HCT116 (cell line): ENCODE results near the gene C2. TPM values are rescaled to one million over a fixed set of nuclear protein-coding genes. Genes with fewer than 3 reads are reported as not detected.

Experiments
- ATAC-seq: fragments of 200-7000 bp; cut with Tn5 transposase; 2 replicates; pipeline ENCODE4 v1.9.1; 2020; ENCODE audit warnings: mild to moderate bottlenecking, moderate library complexity
- BruUV-seq: library from RNA; stranded (reverse); fragments of 400-500 nt; replicated peaks from 2 replicates; lab custom pipeline; 2021; lab: Mats Ljungman, UMichigan
- CTCF ChIA-PET: fragments of 300-600 bp; sonication (Branson Sonifier 250); formaldehyde crosslinking; loops from one replicate; lab custom pipeline; 2021; ENCODE audit warnings: antibody characterized with exemption; lab: Charles Lee
- POLR2A ChIA-PET: fragments of 300-600, 350-600 bp; sonication (Branson Sonifier 250); formaldehyde crosslinking; loops from one replicate; lab custom pipeline; 2021; ENCODE audit warnings: antibody characterized with exemption; lab: Charles Lee
- RAD21 ChIA-PET, 2 experiments: fragments of 300-600 bp; sonication (Branson Sonifier 250); formaldehyde crosslinking; loops; one replicate each; lab custom pipeline; 2023; ENCODE audit warnings: low total read pairs in 2 of 2; ENCODE audit not compliant: uncharacterized antibody in 2 of 2, unreplicated experiment in 2 of 2, low non-redundant PET in 1 of 2; lab: Charles Lee
- DNase-seq: peaks from one replicate; pipeline ENCODE4 v3.0.0-alpha.2; 2010; ENCODE audit warnings: low read depth, low spot score
- H2AFZ ChIP-seq: fragments of 200-600 bp; shearing (Covaris generic), sonication (generic); 2 replicates; pipeline ENCODE4 v1.6.1; 2017; ENCODE audit warnings: low read depth, mixed run types, mixed read lengths, antibody characterized with exemption, low read length; ENCODE audit not compliant: poor library complexity, severe bottlenecking
- H3K27ac ChIP-seq: 2 replicates; pipeline ENCODE4 v1.5.1; 2012; ENCODE audit warnings: low read depth, low read length
- H3K27me3 ChIP-seq: fragments of 200-600 bp; sonication (generic); 2 replicates; pipeline ENCODE4 v1.6.1; 2016; ENCODE audit warnings: mixed run types, low read length, mixed read lengths; ENCODE audit not compliant: insufficient read depth
- H3K36me3 ChIP-seq, 2 experiments: fragments of 200-500 bp in 1 of 2; fragments of 200-600 bp in 1 of 2; sonication (Bioruptor generic) in 1 of 2; sonication (generic) in 1 of 2; 2 replicates each; pipeline versions ENCODE4 v1.5.1 to v1.6.1; 2014 to 2016; ENCODE audit warnings: low read length in 2 of 2, inconsistent platforms in 1 of 2, mixed read lengths in 1 of 2, mixed run types in 1 of 2; ENCODE audit not compliant: insufficient read depth in 2 of 2, control insufficient read depth in 1 of 2
- H3K4me1 ChIP-seq, 2 experiments: fragments of 200-600 bp in 1 of 2; sonication (generic) in 1 of 2; 2 replicates each; pipeline versions ENCODE4 v1.5.1 to v1.6.1; 2012 to 2017; ENCODE audit warnings: low read length in 2 of 2, inconsistent platforms in 1 of 2, mild to moderate bottlenecking in 1 of 2, mixed read lengths in 1 of 2, mixed run types in 1 of 2, moderate library complexity in 1 of 2; ENCODE audit not compliant: insufficient read depth in 2 of 2, control insufficient read depth in 1 of 2
- H3K4me2 ChIP-seq: fragments of 200-600 bp; sonication (generic); 2 replicates; pipeline ENCODE4 v1.6.1; 2017; ENCODE audit warnings: mixed run types, low read length, mixed read lengths
- H3K4me3 ChIP-seq, 2 experiments: fragments of 200-600 bp in 1 of 2; sonication (generic) in 1 of 2; replicated peaks in 1 of 2; 2 replicates each; pipeline ENCODE4 v1.5.1; 2011 to 2016; ENCODE audit warnings: low read length in 2 of 2, control low read depth in 1 of 2, low read depth in 1 of 2, mild to moderate bottlenecking in 1 of 2, mixed read lengths in 1 of 2, mixed run types in 1 of 2
- H3K79me2 ChIP-seq: fragments of 200-600 bp; sonication (generic); 2 replicates; pipeline ENCODE4 v1.6.1; 2017; ENCODE audit warnings: mild to moderate bottlenecking, mixed run types, low read length, moderate library complexity, mixed read lengths; ENCODE audit not compliant: insufficient read depth
- H3K9ac ChIP-seq: fragments of 200-600 bp; sonication (generic); 2 replicates; pipeline ENCODE4 v1.6.1; 2016; ENCODE audit warnings: low read length, mixed read lengths
- H3K9me2 ChIP-seq: fragments of 200-600 bp; sonication (generic), shearing (Covaris generic); 2 replicates; pipeline ENCODE4 v1.6.1; 2017; ENCODE audit warnings: mixed run types, mild to moderate bottlenecking, moderate library complexity; ENCODE audit not compliant: insufficient read depth
- H3K9me3 ChIP-seq, 2 experiments: fragments of 200-500 bp in 1 of 2; fragments of 200-600 bp in 1 of 2; sonication (Bioruptor generic) in 1 of 2; sonication (generic) in 1 of 2; 2 replicates each; pipeline ENCODE4 v1.6.1; 2014 to 2017; ENCODE audit warnings: low read length in 2 of 2, mixed read lengths in 2 of 2, inconsistent platforms in 1 of 2, low read depth in 1 of 2, mild to moderate bottlenecking in 1 of 2, mixed run types in 1 of 2, moderate library complexity in 1 of 2; ENCODE audit not compliant: control insufficient read depth in 1 of 2, insufficient read depth in 1 of 2
- H4K20me1 ChIP-seq: fragments of 200-600 bp; sonication (generic), shearing (Covaris generic); 2 replicates; pipeline ENCODE4 v1.6.1; 2017; ENCODE audit warnings: mixed run types, mild to moderate bottlenecking, moderate library complexity; ENCODE audit not compliant: insufficient read depth
- CBX3 ChIP-seq: IDR thresholded peaks from 2 replicates; pipeline ENCODE4 v1.6.1; 2012; ENCODE audit warnings: low read depth
- CEBPB ChIP-seq: IDR thresholded peaks from 2 replicates; pipeline ENCODE4 v1.6.1; 2012; ENCODE audit warnings: low read depth
- EGR1 ChIP-seq: IDR thresholded peaks from 2 replicates; pipeline ENCODE4 v1.6.1; 2012; ENCODE audit warnings: low read depth
- ELF1 ChIP-seq: IDR thresholded peaks from 2 replicates; pipeline ENCODE4 v1.6.1; 2012; ENCODE audit warnings: low read depth, borderline replicate concordance
- EZH2phosphoT487 ChIP-seq: fragments of 200-600 bp; IDR thresholded peaks from 2 replicates; pipeline ENCODE4 v1.6.1; 2018; ENCODE audit warnings: antibody characterized with exemption, borderline replicate concordance
- JUND ChIP-seq: IDR thresholded peaks from 2 replicates; pipeline ENCODE4 v1.6.1; 2012
- POLR2AphosphoS5 ChIP-seq: IDR thresholded peaks from 2 replicates; pipeline ENCODE4 v1.6.1; 2011; ENCODE audit warnings: mild to moderate bottlenecking, low read depth, low read length, moderate library complexity
- RAD21 ChIP-seq: IDR thresholded peaks from 2 replicates; pipeline ENCODE4 v1.6.1; 2012; ENCODE audit warnings: low read depth, mild to moderate bottlenecking
- SIN3A ChIP-seq: IDR thresholded peaks from 2 replicates; pipeline ENCODE4 v1.6.1; 2012; ENCODE audit warnings: low read depth
- SRF ChIP-seq: IDR thresholded peaks from 2 replicates; pipeline ENCODE4 v1.6.1; 2012; ENCODE audit warnings: low read depth
- TCF7L2 ChIP-seq: IDR thresholded peaks from 2 replicates; pipeline ENCODE4 v1.7.0; 2011; ENCODE audit warnings: borderline replicate concordance, inconsistent platforms; ENCODE audit not compliant: insufficient read depth, insufficient read length; ENCODE audit errors: extremely low read depth
- ZFX ChIP-seq: fragments of 450-650 bp; IDR thresholded peaks from 2 replicates; pipeline ENCODE4 v1.6.1; 2017
- ZNF274 ChIP-seq: fragments of 200-500 bp; sonication (Bioruptor generic); IDR thresholded peaks from 2 replicates; pipeline ENCODE4 v1.6.1; 2014; ENCODE audit warnings: mild to moderate bottlenecking, low read depth, low read length, inconsistent platforms
- intact Hi-C: fragments of 100-400 bp; cut with micrococcal nuclease; formaldehyde crosslinking; loops from 2 replicates; pipeline ENCODE4 v1.10.0; 2022
- total RNA-seq: library from RNA; stranded (reverse); gene quantifications from one replicate; pipeline ENCODE4 v1.2.1, GENCODE V29; 2021; ENCODE audit not compliant: unreplicated experiment
- TF ChIP-seq, protein P1 (sequence below): IDR thresholded peaks from 2 replicates; pipeline ENCODE4 v1.6.1; 2012
- TF ChIP-seq, protein P2 (sequence below): IDR thresholded peaks from 2 replicates; pipeline ENCODE4 v1.6.1; 2012; ENCODE audit warnings: low read depth
- TF ChIP-seq, protein P3 (sequence below), 3 experiments: fragments of 200-600 bp in 1 of 3; sonication (generic) in 1 of 3; IDR thresholded peaks in 2 of 3; conservative IDR thresholded peaks in 1 of 3; 2 replicates each; pipeline ENCODE4 v1.5.1; 2012 to 2017; ENCODE audit warnings: low read depth in 2 of 3, low read length in 2 of 3, antibody characterized with exemption in 1 of 3, borderline replicate concordance in 1 of 3, control low read depth in 1 of 3, mild to moderate bottlenecking in 1 of 3, mixed read lengths in 1 of 3, mixed run types in 1 of 3, moderate library complexity in 1 of 3; ENCODE audit not compliant: insufficient read depth in 1 of 3

Gene C2
- total RNA-seq, 1 experiment from 2014 or later = 3.1 TPM

DNA sequence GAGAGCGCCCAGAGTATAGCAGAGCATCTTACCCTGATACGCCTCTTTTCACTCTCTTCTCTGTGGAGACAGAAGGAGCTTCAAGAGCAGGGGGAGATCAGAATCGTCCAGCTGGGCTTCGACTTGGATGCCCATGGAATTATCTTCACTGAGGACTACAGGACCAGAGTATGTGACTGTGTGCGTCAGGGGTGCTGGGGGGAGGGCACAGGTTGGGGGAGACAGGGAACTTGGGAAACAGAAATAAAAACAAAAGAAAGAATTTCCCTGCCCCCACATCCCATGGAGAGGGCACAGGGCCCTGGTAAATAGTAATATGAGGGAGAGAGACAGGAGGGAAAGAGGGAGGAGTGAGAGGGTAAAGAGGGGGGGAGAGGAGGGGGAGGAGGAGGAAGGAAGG lies 51.3 kb downstream of the C2 start:
- no peaks in the 10 kb centered on the region for H3K36me3 ChIP-seq
- no TSS peak for BruUV-seq
- TF ChIP-seq ZFX (no peak), SIN3A (no peak), SRF (no peak), TCF7L2 (no peak), CEBPB (no peak)
- H3K27me3 ChIP-seq = no peaks in the 10 kb centered on the region
- H3K9ac ChIP-seq = no peak overlapping the region
- no peak overlapping the region for H2AFZ ChIP-seq
- no peak overlapping the region for H3K4me3 ChIP-seq
- H3K27ac ChIP-seq = no peak overlapping the region
- ATAC-seq = no peak
- H3K4me2 ChIP-seq = no peak overlapping the region
- no peaks in the 10 kb centered on the region for H3K9me3 ChIP-seq
- intact Hi-C loops = no loop called here
- DNase-seq = no peak
- no peaks in the 10 kb centered on the region for H4K20me1 ChIP-seq
- ChIA-PET RAD21 (no interaction called here), POLR2A (no interaction called here), CTCF (no interaction called here)
- no peaks in the 10 kb centered on the region for H3K9me2 ChIP-seq
- H3K79me2 ChIP-seq = peaks cover 5% of the 10 kb centered on the region
- H3K4me1 ChIP-seq = no peaks in the 10 kb centered on the region

DNA sequence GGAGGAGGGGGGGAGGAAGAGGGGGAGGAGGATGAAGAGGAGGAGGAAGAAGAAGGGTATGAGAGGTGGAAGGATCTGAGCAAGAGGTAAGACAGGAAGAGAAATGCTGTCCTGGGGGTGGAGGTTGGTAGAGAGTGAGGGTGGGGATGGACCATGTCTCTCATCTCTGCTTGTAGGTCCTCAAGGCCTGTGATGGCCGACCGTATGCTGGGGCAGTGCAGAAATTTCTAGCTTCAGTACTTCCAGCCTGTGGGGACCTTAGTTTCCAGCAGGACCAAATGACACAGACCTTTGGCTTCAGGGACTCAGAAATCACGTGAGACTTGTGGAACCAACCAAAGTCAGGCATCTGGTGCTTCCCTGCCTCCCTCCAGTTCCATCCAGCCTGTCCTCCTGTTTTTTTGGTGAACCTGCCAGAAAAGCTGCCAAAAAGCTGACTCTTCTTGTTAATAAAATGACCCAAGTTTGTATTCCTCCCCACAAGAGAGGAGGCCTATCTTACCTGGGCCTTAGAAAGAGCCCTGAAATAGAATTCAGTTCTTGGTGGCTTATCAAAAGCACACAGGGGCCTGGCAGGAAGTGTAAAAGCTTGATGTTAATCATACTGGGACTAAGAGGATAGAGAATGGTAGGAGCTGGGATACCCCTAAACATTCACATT lies 51.9 kb downstream of the C2 start:
- ChIA-PET CTCF (no interaction called here), POLR2A (no interaction called here)
- TF ChIP-seq CEBPB (no peak), ELF1 (no peak), EGR1 (no peak), JUND (no peak), CBX3 (no peak), ZFX (no peak), POLR2AphosphoS5 (no peak), EZH2phosphoT487 (no peak), RAD21 (no peak), ZNF274 (no peak)
- TF ChIP-seq, protein P1, sequence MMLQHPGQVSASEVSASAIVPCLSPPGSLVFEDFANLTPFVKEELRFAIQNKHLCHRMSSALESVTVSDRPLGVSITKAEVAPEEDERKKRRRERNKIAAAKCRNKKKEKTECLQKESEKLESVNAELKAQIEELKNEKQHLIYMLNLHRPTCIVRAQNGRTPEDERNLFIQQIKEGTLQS = no peak
- TF ChIP-seq, protein P2, sequence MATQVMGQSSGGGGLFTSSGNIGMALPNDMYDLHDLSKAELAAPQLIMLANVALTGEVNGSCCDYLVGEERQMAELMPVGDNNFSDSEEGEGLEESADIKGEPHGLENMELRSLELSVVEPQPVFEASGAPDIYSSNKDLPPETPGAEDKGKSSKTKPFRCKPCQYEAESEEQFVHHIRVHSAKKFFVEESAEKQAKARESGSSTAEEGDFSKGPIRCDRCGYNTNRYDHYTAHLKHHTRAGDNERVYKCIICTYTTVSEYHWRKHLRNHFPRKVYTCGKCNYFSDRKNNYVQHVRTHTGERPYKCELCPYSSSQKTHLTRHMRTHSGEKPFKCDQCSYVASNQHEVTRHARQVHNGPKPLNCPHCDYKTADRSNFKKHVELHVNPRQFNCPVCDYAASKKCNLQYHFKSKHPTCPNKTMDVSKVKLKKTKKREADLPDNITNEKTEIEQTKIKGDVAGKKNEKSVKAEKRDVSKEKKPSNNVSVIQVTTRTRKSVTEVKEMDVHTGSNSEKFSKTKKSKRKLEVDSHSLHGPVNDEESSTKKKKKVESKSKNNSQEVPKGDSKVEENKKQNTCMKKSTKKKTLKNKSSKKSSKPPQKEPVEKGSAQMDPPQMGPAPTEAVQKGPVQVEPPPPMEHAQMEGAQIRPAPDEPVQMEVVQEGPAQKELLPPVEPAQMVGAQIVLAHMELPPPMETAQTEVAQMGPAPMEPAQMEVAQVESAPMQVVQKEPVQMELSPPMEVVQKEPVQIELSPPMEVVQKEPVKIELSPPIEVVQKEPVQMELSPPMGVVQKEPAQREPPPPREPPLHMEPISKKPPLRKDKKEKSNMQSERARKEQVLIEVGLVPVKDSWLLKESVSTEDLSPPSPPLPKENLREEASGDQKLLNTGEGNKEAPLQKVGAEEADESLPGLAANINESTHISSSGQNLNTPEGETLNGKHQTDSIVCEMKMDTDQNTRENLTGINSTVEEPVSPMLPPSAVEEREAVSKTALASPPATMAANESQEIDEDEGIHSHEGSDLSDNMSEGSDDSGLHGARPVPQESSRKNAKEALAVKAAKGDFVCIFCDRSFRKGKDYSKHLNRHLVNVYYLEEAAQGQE = no peak
- TF ChIP-seq, protein P3, sequence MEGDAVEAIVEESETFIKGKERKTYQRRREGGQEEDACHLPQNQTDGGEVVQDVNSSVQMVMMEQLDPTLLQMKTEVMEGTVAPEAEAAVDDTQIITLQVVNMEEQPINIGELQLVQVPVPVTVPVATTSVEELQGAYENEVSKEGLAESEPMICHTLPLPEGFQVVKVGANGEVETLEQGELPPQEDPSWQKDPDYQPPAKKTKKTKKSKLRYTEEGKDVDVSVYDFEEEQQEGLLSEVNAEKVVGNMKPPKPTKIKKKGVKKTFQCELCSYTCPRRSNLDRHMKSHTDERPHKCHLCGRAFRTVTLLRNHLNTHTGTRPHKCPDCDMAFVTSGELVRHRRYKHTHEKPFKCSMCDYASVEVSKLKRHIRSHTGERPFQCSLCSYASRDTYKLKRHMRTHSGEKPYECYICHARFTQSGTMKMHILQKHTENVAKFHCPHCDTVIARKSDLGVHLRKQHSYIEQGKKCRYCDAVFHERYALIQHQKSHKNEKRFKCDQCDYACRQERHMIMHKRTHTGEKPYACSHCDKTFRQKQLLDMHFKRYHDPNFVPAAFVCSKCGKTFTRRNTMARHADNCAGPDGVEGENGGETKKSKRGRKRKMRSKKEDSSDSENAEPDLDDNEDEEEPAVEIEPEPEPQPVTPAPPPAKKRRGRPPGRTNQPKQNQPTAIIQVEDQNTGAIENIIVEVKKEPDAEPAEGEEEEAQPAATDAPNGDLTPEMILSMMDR (IDR thresholded peaks at IDR 0.05 in 2 of 3, conservative IDR thresholded peaks at IDR 0.05 in 1 of 3; ENCODE audit: borderline replicate concordance in 1 of 3, insufficient read depth in 1 of 3, low read depth in 2 of 3, low read length in 2 of 3) = no peak

More for the DNA sequence above, 51.9 kb downstream of the C2 start:
- H3K79me2 ChIP-seq = no peaks in the 10 kb centered on the region
- H4K20me1 ChIP-seq = no peaks in the 10 kb centered on the region
- no peaks in the 10 kb centered on the region for H3K36me3 ChIP-seq
- H3K4me2 ChIP-seq = no peak overlapping the region
- H3K27ac ChIP-seq = no peak overlapping the region
- no peak overlapping the region for H3K9ac ChIP-seq
- no peak overlapping the region for H2AFZ ChIP-seq
- no peaks in the 10 kb centered on the region for H3K9me2 ChIP-seq
- no peaks in the 10 kb centered on the region for H3K4me1 ChIP-seq
- DNase-seq (no peak), ATAC-seq (no peak)
- RAD21 ChIA-PET = no interaction called here
- no TSS peak for BruUV-seq
- no peak overlapping the region for H3K4me3 ChIP-seq
- H3K9me3 ChIP-seq = no peaks in the 10 kb centered on the region
- intact Hi-C loops = no loop called here
- no peaks in the 10 kb centered on the region for H3K27me3 ChIP-seq
